Endothelial cell of umbilical vein (primary cell): ENCODE data around the gene SBF1. TPM values are rescaled to one million over a fixed set of nuclear protein-coding genes. Genes with fewer than 3 reads are reported as not detected.

Experiments
- BruUV-seq: library from RNA; stranded (reverse); fragments of 400-500 nt; replicated peaks from 2 replicates; lab custom pipeline; 2021; lab: Mats Ljungman, UMichigan
- CTCF ChIA-PET: fragments of 300-600, 350-600 bp; sonication (Branson Sonifier 250); formaldehyde crosslinking; loops from one replicate; lab custom pipeline; 2021; ENCODE audit warnings: antibody characterized with exemption, inconsistent platforms; lab: Charles Lee
- POLR2A ChIA-PET: fragments of 300-600, 350-600 bp; sonication (Branson Sonifier 250); formaldehyde crosslinking; loops from one replicate; lab custom pipeline; 2021; ENCODE audit warnings: antibody characterized with exemption, inconsistent platforms; lab: Charles Lee
- DNase-seq: peaks from one replicate; pipeline ENCODE4 v3.0.0-alpha.2; 2011; ENCODE audit warnings: low read depth, low spot score
- FAIRE-seq: peaks from 2 replicates; lab custom pipeline; 2011; peaks lifted over from hg19 to GRCh38; lab: Jason Lieb, UNC
- H2AFZ ChIP-seq: 2 replicates; pipeline ENCODE4 v1.6.0; 2012; ENCODE audit warnings: low read depth, low read length, control low read depth, inconsistent platforms
- H3K27ac ChIP-seq: 2 replicates; pipeline ENCODE4 v1.5.1; 2011; ENCODE audit warnings: low read depth, mild to moderate bottlenecking, control low read depth, low read length, moderate library complexity; ENCODE audit not compliant: insufficient read depth
- H3K27me3 ChIP-seq, 2 experiments: 2 replicates each; pipeline versions ENCODE4 v1.6.0 to v1.6.1; 2011; ENCODE audit warnings: low read length in 2 of 2, mixed read lengths in 1 of 2; ENCODE audit not compliant: control insufficient read depth in 2 of 2, insufficient read depth in 2 of 2
- H3K36me3 ChIP-seq, 2 experiments: 2 replicates in 1 of 2; 3 replicates in 1 of 2; pipeline ENCODE4 v1.5.1; 2011; ENCODE audit warnings: low read length in 2 of 2, mild to moderate bottlenecking in 1 of 2, moderate library complexity in 1 of 2; ENCODE audit not compliant: control insufficient read depth in 2 of 2, insufficient read depth in 2 of 2; ENCODE audit errors: extremely low read depth in 1 of 2
- H3K4me1 ChIP-seq: 3 replicates; pipeline ENCODE4 v1.5.1; 2011; ENCODE audit warnings: mild to moderate bottlenecking, low read length; ENCODE audit not compliant: control insufficient read depth, insufficient read depth; ENCODE audit errors: extremely low read depth
- H3K4me2 ChIP-seq: 2 replicates; pipeline ENCODE4 v1.6.1; 2011; ENCODE audit warnings: low read length, control low read depth, mixed read lengths; ENCODE audit not compliant: insufficient read depth
- H3K4me3 ChIP-seq, 3 experiments: fragments of 200-600 bp in 1 of 3; sonication (generic), shearing (Covaris generic) in 1 of 3; replicated peaks in 1 of 3; 2 replicates each; pipeline ENCODE4 v1.5.1; 2011 to 2016; ENCODE audit warnings: control low read depth in 3 of 3, low read length in 3 of 3, mild to moderate bottlenecking in 2 of 3, inconsistent platforms in 1 of 3, low read depth in 1 of 3, moderate library complexity in 1 of 3; ENCODE audit not compliant: insufficient read depth in 1 of 3
- H3K79me2 ChIP-seq: 2 replicates; pipeline ENCODE4 v1.6.0; 2012; ENCODE audit warnings: low read length, inconsistent platforms; ENCODE audit not compliant: control insufficient read depth, insufficient read depth
- H3K9ac ChIP-seq: replicated peaks from 2 replicates; pipeline ENCODE3; 2011; ENCODE audit warnings: low read length, control low read depth; ENCODE audit not compliant: insufficient read depth; ENCODE audit errors: extremely low read depth
- H3K9me1 ChIP-seq: replicated peaks from 3 replicates; pipeline ENCODE4 v1.6.0; 2011; ENCODE audit warnings: mild to moderate bottlenecking, low read length; ENCODE audit not compliant: control insufficient read depth, insufficient read depth; ENCODE audit errors: extremely low read depth
- H3K9me3 ChIP-seq: replicated peaks from 2 replicates; pipeline ENCODE4 v1.5.1; 2012; ENCODE audit warnings: low read length, inconsistent platforms; ENCODE audit not compliant: control insufficient read depth, insufficient read depth
- H4K20me1 ChIP-seq: replicated peaks from 2 replicates; pipeline ENCODE3; 2011; ENCODE audit warnings: mild to moderate bottlenecking, low read length; ENCODE audit not compliant: control insufficient read depth, insufficient read depth; ENCODE audit errors: extremely low read depth
- EZH2 ChIP-seq: IDR thresholded peaks from 2 replicates; pipeline ENCODE4 v1.6.1; 2012; ENCODE audit warnings: borderline replicate concordance, low read depth, mild to moderate bottlenecking, moderate library complexity, low read length, inconsistent platforms; ENCODE audit not compliant: severe bottlenecking
- FOS ChIP-seq: IDR thresholded peaks from 2 replicates; pipeline ENCODE4 v1.6.1; 2011; ENCODE audit warnings: mild to moderate bottlenecking, low read length, moderate library complexity, borderline replicate concordance; ENCODE audit not compliant: insufficient read depth
- GATA2 ChIP-seq: IDR thresholded peaks from 2 replicates; pipeline ENCODE4 v1.7.0; 2011; ENCODE audit warnings: low read depth, mild to moderate bottlenecking, moderate library complexity, mixed read lengths, low read length; ENCODE audit not compliant: insufficient read length, insufficient read depth
- JUN ChIP-seq: IDR thresholded peaks from 2 replicates; pipeline ENCODE4 v1.6.1; 2011; ENCODE audit warnings: borderline replicate concordance, low read depth; ENCODE audit not compliant: insufficient read length, insufficient read depth
- MYC ChIP-seq: IDR thresholded peaks from one replicate; pipeline ENCODE4 v1.6.1; 2011; ENCODE audit warnings: mild to moderate bottlenecking, low read depth, low read length
- POLR2A ChIP-seq: IDR thresholded peaks from 2 replicates; pipeline ENCODE4 v1.6.1; 2012; ENCODE audit warnings: low read depth, mild to moderate bottlenecking, control low read depth, low read length
- POLR2AphosphoS5 ChIP-seq: IDR thresholded peaks from 2 replicates; pipeline ENCODE4 v1.6.1; 2012; ENCODE audit warnings: low read depth, mild to moderate bottlenecking, control low read depth, low read length, moderate library complexity; ENCODE audit not compliant: insufficient read depth
- dilution Hi-C: fragments of 300-500 bp; cut with MboI; formaldehyde crosslinking; loops from one replicate; pipeline ENCODE4 v1.15.0; 2019; ENCODE audit warnings: low sequenced_read_pairs; ENCODE audit not compliant: extremely low pct_ligation_motif_present
- intact Hi-C: fragments of 100-400 bp; cut with micrococcal nuclease; formaldehyde crosslinking; loops from one replicate; pipeline ENCODE4 v1.10.0; 2022
- polyA plus RNA-seq, 4 experiments: library from polyadenylated mRNA; depleted of rRNA in 3 of 4; stranded (reverse) in 3 of 4; unstranded in 1 of 4; fragments of >200 nt; gene quantifications; 2 replicates each; pipeline versions ENCODE4 v1.2.1 to v1.2.3, GENCODE V29; 2011 to 2012; ENCODE audit warnings: missing spikeins in 1 of 4
- total RNA-seq: library from RNA; stranded (reverse); gene quantifications from 2 replicates; pipeline ENCODE4 v1.2.3, GENCODE V29; 2021
- TF ChIP-seq, protein P1 (sequence below): IDR thresholded peaks from 2 replicates; pipeline ENCODE4 v1.6.1; 2011; ENCODE audit not compliant: insufficient read depth, insufficient read length
- TF ChIP-seq, protein P2 (sequence below), 2 donors: IDR thresholded peaks; 1 replicate in 1 of 2; 2 replicates in 1 of 2; pipeline ENCODE4 v1.5.1; 2011; ENCODE audit warnings: low read length in 2 of 2, mild to moderate bottlenecking in 2 of 2, moderate library complexity in 2 of 2, control low read depth in 1 of 2, inconsistent platforms in 1 of 2, low read depth in 1 of 2; ENCODE audit not compliant: insufficient read depth in 1 of 2; ENCODE audit errors: extremely low read depth in 1 of 2

Gene SBF1
- total and polyA plus RNA-seq, 2 donors (not counting 3 experiments of a cell fraction or from before 2014, with no cell fraction given), result 36.3 to 68.6 TPM

DNA sequence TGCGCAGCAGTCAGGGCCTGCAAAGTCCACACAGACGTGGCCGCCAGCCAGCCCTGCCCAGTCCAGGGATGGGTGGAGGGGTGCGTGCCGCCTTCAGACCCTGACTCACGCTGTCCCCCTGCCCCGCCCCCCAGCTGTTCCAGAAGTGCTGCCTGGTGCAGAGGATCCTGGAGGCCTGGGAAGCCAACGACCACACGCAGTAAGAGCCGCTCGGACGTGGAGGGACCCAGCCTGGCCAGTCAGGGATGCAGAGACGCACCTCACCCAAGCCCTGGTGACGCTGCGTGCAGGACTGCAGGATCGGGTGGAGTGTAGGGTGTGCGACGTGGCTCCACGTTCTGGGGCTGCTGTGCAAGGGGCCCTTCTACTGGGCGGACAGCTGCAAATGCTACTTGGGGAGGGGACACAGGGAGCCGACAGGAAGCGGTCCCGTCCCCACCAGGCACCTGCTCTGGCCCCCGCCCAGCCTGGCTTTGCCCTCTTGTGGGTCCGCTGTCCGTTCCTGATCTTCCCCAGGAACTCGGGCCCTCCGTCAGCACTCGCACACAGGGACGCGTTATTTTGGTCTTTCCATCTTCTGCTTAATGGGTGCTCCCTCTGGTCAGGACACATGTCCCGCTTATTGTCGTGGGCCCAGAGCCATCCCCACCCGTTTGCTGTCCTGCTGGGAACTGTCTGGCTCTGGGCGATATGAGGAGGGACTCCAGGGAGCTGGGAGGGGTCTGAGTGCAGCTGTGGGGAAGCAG, 42.5 kb downstream of the SBF1 start:
- no TSS peak for BruUV-seq
- H2AFZ ChIP-seq, result no peak overlapping the region
- no peaks in the 10 kb centered on the region for H3K9me1 ChIP-seq
- H3K4me2 ChIP-seq, result no peak overlapping the region
- ChIA-PET CTCF (no interaction called here), POLR2A (no interaction called here)
- H3K9me3 ChIP-seq, result no peaks in the 10 kb centered on the region
- H3K27ac ChIP-seq, result no peak overlapping the region
- no peak for TF ChIP-seq POLR2AphosphoS5
- TF ChIP-seq EZH2, result no peak
- TF ChIP-seq, protein P1, sequence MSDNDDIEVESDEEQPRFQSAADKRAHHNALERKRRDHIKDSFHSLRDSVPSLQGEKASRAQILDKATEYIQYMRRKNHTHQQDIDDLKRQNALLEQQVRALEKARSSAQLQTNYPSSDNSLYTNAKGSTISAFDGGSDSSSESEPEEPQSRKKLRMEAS, result no peak
- no peak for TF ChIP-seq POLR2A
- TF ChIP-seq JUN, result no peak
- TF ChIP-seq, protein P2, sequence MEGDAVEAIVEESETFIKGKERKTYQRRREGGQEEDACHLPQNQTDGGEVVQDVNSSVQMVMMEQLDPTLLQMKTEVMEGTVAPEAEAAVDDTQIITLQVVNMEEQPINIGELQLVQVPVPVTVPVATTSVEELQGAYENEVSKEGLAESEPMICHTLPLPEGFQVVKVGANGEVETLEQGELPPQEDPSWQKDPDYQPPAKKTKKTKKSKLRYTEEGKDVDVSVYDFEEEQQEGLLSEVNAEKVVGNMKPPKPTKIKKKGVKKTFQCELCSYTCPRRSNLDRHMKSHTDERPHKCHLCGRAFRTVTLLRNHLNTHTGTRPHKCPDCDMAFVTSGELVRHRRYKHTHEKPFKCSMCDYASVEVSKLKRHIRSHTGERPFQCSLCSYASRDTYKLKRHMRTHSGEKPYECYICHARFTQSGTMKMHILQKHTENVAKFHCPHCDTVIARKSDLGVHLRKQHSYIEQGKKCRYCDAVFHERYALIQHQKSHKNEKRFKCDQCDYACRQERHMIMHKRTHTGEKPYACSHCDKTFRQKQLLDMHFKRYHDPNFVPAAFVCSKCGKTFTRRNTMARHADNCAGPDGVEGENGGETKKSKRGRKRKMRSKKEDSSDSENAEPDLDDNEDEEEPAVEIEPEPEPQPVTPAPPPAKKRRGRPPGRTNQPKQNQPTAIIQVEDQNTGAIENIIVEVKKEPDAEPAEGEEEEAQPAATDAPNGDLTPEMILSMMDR (IDR thresholded peaks at IDR 0.05; ENCODE audit: extremely low read depth in 1 of 2, insufficient read depth in 1 of 2, low read depth in 1 of 2, low read length in 2 of 2), result no peak
- TF ChIP-seq GATA2, result no peak
- TF ChIP-seq FOS, result no peak
- no peak for TF ChIP-seq MYC
- intact Hi-C loops (no loop called here), dilution Hi-C loops (no loop called here)
- H3K4me3 ChIP-seq, result no peak overlapping the region
- no peaks in the 10 kb centered on the region for H3K4me1 ChIP-seq
- no peak overlapping the region for H3K9ac ChIP-seq
- no peak for DNase-seq
- H4K20me1 ChIP-seq, result no peaks in the 10 kb centered on the region
- no peak for FAIRE-seq
- H3K79me2 ChIP-seq, result no peaks in the 10 kb centered on the region
- peaks cover 6 to 38% of the 10 kb centered on the region in 2 experiments for H3K36me3 ChIP-seq
- no peaks in the 10 kb centered on the region for H3K27me3 ChIP-seq
